PC-9 (cell line): ENCODE data around the gene CLTRN.

Experiments used
- CTCF ChIP-seq: fragments of 200-600 bp; sonication (generic); conservative IDR thresholded peaks from 2 replicates; pipeline ENCODE4 v1.6.1; 2017; ENCODE audit warnings: mixed run types, antibody characterized with exemption, mild to moderate bottlenecking, moderate library complexity
- EZH2 ChIP-seq: fragments of 200-600 bp; sonication (generic); IDR thresholded peaks from 2 replicates; pipeline ENCODE4 v1.8.0; 2017; ENCODE audit warnings: antibody characterized with exemption, low read depth

GRCh38 chrX:15601932-15602331 lies 62.7 kb downstream of the CLTRN start:
- TF ChIP-seq CTCF (no peak), EZH2 (no peak)
